ENCODE measurements around the gene SLC7A9. TPM values are rescaled to one million over a fixed set of nuclear protein-coding genes. Genes with fewer than 3 reads are reported as not detected.

The SLC7A9 gene
- total RNA-seq, 1 donor: not detected

- TF ChIP-seq CTCF (IDR thresholded peaks at IDR 0.05; ENCODE audit: insufficient read depth, low read length): no peak
- DNase-seq (ENCODE audit: low read depth): peak; percentile 1
- no peak overlapping the region for H3K4me3 ChIP-seq (ENCODE audit: low read depth, low read length)
Measured at GRCh38 chr19:32809754-32810153, 59.8 kb downstream of the SLC7A9 start.

DNA sequence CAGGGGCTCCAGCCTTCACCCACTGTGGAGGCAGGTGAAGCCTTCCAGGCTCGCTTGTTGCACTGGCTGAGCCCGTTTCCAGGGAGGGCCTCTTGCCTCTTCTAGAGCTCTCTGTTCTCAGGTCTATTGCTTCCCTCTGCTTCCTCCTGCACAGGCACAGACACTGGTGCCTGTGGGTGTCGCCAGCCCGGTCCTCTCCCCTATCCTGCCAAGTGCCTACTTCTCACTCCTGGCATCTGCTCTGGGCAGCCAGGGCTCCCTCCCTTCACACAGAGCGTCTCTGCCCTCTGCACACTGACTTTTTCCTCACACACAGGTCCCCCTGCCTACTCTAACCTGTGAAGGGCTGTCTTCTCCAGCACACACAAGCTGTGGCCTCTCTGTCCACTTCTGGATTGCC lies 60.3 kb downstream of the SLC7A9 start:
- no peak overlapping the region for H3K4me3 ChIP-seq (ENCODE audit: low read depth, low read length)
- TF ChIP-seq CTCF (IDR thresholded peaks at IDR 0.05; ENCODE audit: insufficient read depth, low read length): no peak
- DNase-seq (ENCODE audit: low read depth): no peak

GRCh38 chr19:32808236-32808635 lies 61.3 kb downstream of the SLC7A9 start:
- H3K4me3 ChIP-seq (ENCODE audit: low read depth, low read length): no peak overlapping the region
- no peak for DNase-seq (ENCODE audit: low read depth)
- no peak for TF ChIP-seq CTCF (IDR thresholded peaks at IDR 0.05; ENCODE audit: insufficient read depth, low read length)

DNA sequence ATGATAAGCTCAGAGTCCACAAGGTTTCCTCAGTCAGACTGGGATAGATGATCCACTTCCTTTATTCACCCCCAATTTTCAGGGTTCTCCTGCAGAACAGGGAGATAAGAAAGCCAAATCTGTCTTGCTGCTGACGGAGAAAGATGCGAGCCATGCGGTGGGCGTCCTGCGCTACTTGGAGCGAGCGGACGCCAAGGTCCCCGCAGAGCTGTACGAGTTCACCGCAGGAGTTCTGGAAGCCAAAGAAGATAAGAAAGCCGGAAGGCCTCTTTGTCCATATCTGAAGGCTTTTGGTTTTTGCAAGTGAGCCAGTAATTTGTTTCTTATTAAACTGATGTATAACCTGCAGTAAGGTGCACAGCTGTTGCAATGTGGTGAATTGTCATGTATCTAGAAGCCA lies 66.7 kb downstream of the SLC7A9 start:
- no peak for TF ChIP-seq CTCF (IDR thresholded peaks at IDR 0.05; ENCODE audit: insufficient read depth, low read length)
- no peak overlapping the region for H3K4me3 ChIP-seq (ENCODE audit: low read depth, low read length)
- no peak for DNase-seq (ENCODE audit: low read depth)

DNA sequence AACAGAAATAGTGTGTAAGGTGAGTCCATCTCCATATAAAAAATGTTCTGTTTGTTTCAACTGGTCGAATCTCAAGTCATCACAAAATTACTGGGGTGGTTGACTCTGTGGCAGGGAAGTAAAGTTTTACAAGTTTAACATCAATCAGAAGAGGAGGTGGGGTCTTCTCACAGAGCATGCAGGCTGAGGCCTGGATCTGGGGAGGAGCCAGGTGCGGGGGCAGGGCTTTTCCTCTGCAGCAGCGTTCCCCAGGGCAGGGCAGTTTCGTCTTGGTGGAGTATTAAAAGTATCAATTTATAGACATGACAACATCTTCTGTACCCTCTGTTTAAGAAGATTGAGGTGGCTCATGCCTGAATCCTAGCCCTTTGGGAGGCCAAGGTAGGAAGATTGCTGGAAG lies 68.8 kb downstream of the SLC7A9 start:
- DNase-seq (ENCODE audit: low read depth): no peak
- no peak for TF ChIP-seq CTCF (IDR thresholded peaks at IDR 0.05; ENCODE audit: insufficient read depth, low read length)
- no peak overlapping the region for H3K4me3 ChIP-seq (ENCODE audit: low read depth, low read length)

GRCh38 chr19:32800191-32800590 lies 69.4 kb downstream of the SLC7A9 start:
- no peak for DNase-seq (ENCODE audit: low read depth)
- no peak for TF ChIP-seq CTCF (IDR thresholded peaks at IDR 0.05; ENCODE audit: insufficient read depth, low read length)
- no peak overlapping the region for H3K4me3 ChIP-seq (ENCODE audit: low read depth, low read length)

DNA sequence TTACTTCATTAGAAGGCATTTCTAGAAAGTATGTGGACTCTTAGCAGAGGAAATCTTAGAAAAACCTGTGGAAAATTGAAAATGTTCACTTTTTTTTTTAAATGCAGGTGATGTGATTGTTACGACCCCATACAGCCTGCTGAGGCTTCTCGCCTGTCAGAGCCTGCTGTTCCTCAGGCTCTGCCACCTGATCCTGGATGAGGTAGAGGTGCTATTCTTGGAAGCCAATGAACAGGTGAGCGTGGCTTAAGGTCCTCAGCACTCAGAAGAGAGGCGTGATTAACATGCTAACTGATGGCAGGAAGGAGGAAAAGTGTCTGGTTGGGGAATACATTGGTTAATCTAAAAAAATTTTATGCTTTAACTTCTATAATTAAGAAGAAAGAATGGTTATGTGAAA lies 71.4 kb downstream of the SLC7A9 start:
- TF ChIP-seq CTCF (IDR thresholded peaks at IDR 0.05; ENCODE audit: insufficient read depth, low read length): no peak
- H3K4me3 ChIP-seq (ENCODE audit: low read depth, low read length): no peak overlapping the region
- DNase-seq (ENCODE audit: low read depth): no peak

Data from fibroblast of the aortic adventitia (primary cell).